Smooth muscle cell (in vitro differentiated cells): Measurements from ENCODE around the gene PCDHGC4. TPM values are rescaled to one million over a fixed set of nuclear protein-coding genes. Genes with fewer than 3 reads are reported as not detected.

Experiments
- DNase-seq: peaks from one replicate; lab custom pipeline; 2025; ENCODE audit not compliant: unreplicated experiment; lab: John Stamatoyannopoulos, UW
- H2AFZ ChIP-seq: fragments of 200-600 bp; sonication (generic); 2 replicates; pipeline ENCODE4 v1.6.0; 2016; ENCODE audit warnings: antibody characterized with exemption, low read depth, mild to moderate bottlenecking
- H3F3A ChIP-seq: fragments of 200-600 bp; sonication (generic); 2 replicates; pipeline ENCODE4 v1.6.0; 2017; ENCODE audit warnings: antibody characterized with exemption, low read depth
- H3K27ac ChIP-seq: fragments of 200-600 bp; sonication (generic); 2 replicates; pipeline ENCODE4 v1.5.1; 2016; ENCODE audit warnings: low read depth, mild to moderate bottlenecking
- H3K27me3 ChIP-seq: fragments of 200-600 bp; sonication (generic); 2 replicates; pipeline ENCODE4 v1.6.1; 2016; ENCODE audit warnings: low read depth, mild to moderate bottlenecking
- H3K36me3 ChIP-seq: fragments of 200-600 bp; sonication (generic); 2 replicates; pipeline ENCODE4 v1.5.1; 2016; ENCODE audit warnings: low read depth
- H3K4me1 ChIP-seq: fragments of 200-600 bp; sonication (generic); 2 replicates; pipeline ENCODE4 v1.5.1; 2016; ENCODE audit warnings: low read depth
- H3K4me2 ChIP-seq: fragments of 200-600 bp; sonication (generic); 2 replicates; pipeline ENCODE4 v1.6.0; 2016; ENCODE audit warnings: mild to moderate bottlenecking
- H3K4me3 ChIP-seq: fragments of 200-600 bp; sonication (generic); 2 replicates; pipeline ENCODE4 v1.5.1; 2016; ENCODE audit warnings: mild to moderate bottlenecking
- H3K79me2 ChIP-seq: fragments of 200-600 bp; sonication (generic); 2 replicates; pipeline ENCODE4 v1.6.0; 2016; ENCODE audit warnings: low read depth, mild to moderate bottlenecking
- H3K9ac ChIP-seq: fragments of 200-600 bp; sonication (generic); 2 replicates; pipeline ENCODE4 v1.6.0; 2016; ENCODE audit warnings: low read depth
- H3K9me3 ChIP-seq: fragments of 200-600 bp; sonication (generic); replicated peaks from 2 replicates; pipeline ENCODE4 v1.5.1; 2016; ENCODE audit warnings: low read depth
- H4K20me1 ChIP-seq: fragments of 200-600 bp; sonication (generic); 2 replicates; pipeline ENCODE4 v1.6.0; 2016; ENCODE audit warnings: low read depth
- CTCF ChIP-seq: fragments of 200-600 bp; sonication (generic); IDR thresholded peaks from 2 replicates; pipeline ENCODE4 v1.5.1; 2017; ENCODE audit warnings: borderline replicate concordance, mild to moderate bottlenecking, antibody characterized with exemption; ENCODE audit not compliant: insufficient read depth, poor library complexity, severe bottlenecking
- WGBS: methylation state at CpG from one replicate; pipeline ENCODE4 v1.1.7; 2016; ENCODE audit warnings: low lambda C conversion rate; 5-methylcytosine and 5-hydroxymethylcytosine counted together
- polyA plus RNA-seq: library from polyadenylated mRNA; unstranded; fragments of >200 nt; fragmentation: Nextera tagmentation; extraction: Ambion mirVana; gene quantifications from 2 replicates; pipeline ENCODE4 v1.2.1, GENCODE V29; 2016
- total RNA-seq: library from RNA; depleted of rRNA; stranded (reverse); fragments of >200 nt; gene quantifications from 2 replicates; pipeline ENCODE4 v1.2.3, GENCODE V29; 2014

PCDHGC4 gene
- total and polyA plus RNA-seq, 2 experiments from 2014 or later: 0.16 to 3.8 TPM

GRCh38 chr5:141440341-141440740, 44.5 kb upstream of the PCDHGC4 start:
- Histone ChIP-seq H3K36me3 (no peaks in the 10 kb centered on the region), H3K4me2 (no peak overlapping the region), H3K9me3 (no peaks in the 10 kb centered on the region), H3K4me3 (no peak overlapping the region), H3K79me2 (peaks cover 26% of the 10 kb centered on the region), H3K4me1 (no peaks in the 10 kb centered on the region), H3K9ac (no peak overlapping the region), H3K27ac (no peak overlapping the region), H3K27me3 (no peaks in the 10 kb centered on the region), H4K20me1 (no peaks in the 10 kb centered on the region), H2AFZ (no peak overlapping the region), H3F3A (no peaks in the 10 kb centered on the region)
- TF ChIP-seq CTCF: no peak
- over 99% methylated on average over 9 of the region's 9 CpGs for WGBS
- DNase-seq: no peak

GRCh38 chr5:141441571-141442170, 43.2 kb upstream of the PCDHGC4 start:
- TF ChIP-seq CTCF: no peak
- Histone ChIP-seq H3K9ac (no peak overlapping the region), H3K36me3 (no peaks in the 10 kb centered on the region), H3K4me1 (no peaks in the 10 kb centered on the region), H3F3A (no peaks in the 10 kb centered on the region), H3K9me3 (no peaks in the 10 kb centered on the region), H2AFZ (no peak overlapping the region), H3K79me2 (peaks cover 40% of the 10 kb centered on the region), H3K4me2 (no peak overlapping the region), H4K20me1 (no peaks in the 10 kb centered on the region), H3K27me3 (no peaks in the 10 kb centered on the region), H3K27ac (no peak overlapping the region), H3K4me3 (no peak overlapping the region)
- DNase-seq: no peak
- whole genome bisulfite sequencing: 96% methylated on average over 50 of the region's 50 CpGs

- Histone ChIP-seq H3K36me3 (no peaks in the 10 kb centered on the region), H3K27ac (no peak overlapping the region), H3K79me2 (peaks cover 41% of the 10 kb centered on the region), H3K4me3 (no peak overlapping the region), H3K9ac (no peak overlapping the region), H3F3A (no peaks in the 10 kb centered on the region), H3K9me3 (no peaks in the 10 kb centered on the region), H2AFZ (no peak overlapping the region), H3K4me2 (no peak overlapping the region), H4K20me1 (peaks cover 9% of the 10 kb centered on the region), H3K27me3 (no peaks in the 10 kb centered on the region), H3K4me1 (no peaks in the 10 kb centered on the region)
- TF ChIP-seq CTCF: no peak
- WGBS: 93% methylated on average over 3 of the region's 3 CpGs
- no peak for DNase-seq
These were observed 19.5 kb upstream of the PCDHGC4 start for GRCh38 chr5:141465351-141465750.

- peak; percentile 33 for TF ChIP-seq CTCF
- Histone ChIP-seq H3K4me2 (peak within 1 kb of the TSS; percentile 85), H4K20me1 (peaks cover 46% of the 10 kb centered on the region), H3K4me3 (peak within 1 kb of the TSS; percentile 58), H3K27me3 (no peaks in the 10 kb centered on the region), H3K79me2 (peaks cover 41% of the 10 kb centered on the region), H3F3A (peaks cover 23% of the 10 kb centered on the region), H3K9me3 (no peaks in the 10 kb centered on the region), H3K27ac (peak within 1 kb of the TSS; percentile 69), H3K9ac (peak within 1 kb of the TSS; percentile 38), H3K4me1 (peaks cover 31% of the 10 kb centered on the region), H2AFZ (no peak within 1 kb of the TSS), H3K36me3 (no peaks in the 10 kb centered on the region)
- peak; percentile 72 for DNase-seq
- 2% methylated on average over 28 of the region's 28 CpGs for WGBS
These were observed 9.2 kb upstream of the PCDHGC4 start, which contains the start of gene PCDHGC3 for GRCh38 chr5:141475625-141476131. TSS of gene PCDHGC3 (plus strand) at chr5:141475966. CDS start at chr5:141476117, 151 bp downstream.
